Measurements from ENCODE around the gene PRDM12.
A peak's percentile ranks its signal among the peaks of the same experiment; 100 is the strongest.

PRDM12 gene

GRCh38 chr9:130635306-130635705 is 29.1 kb upstream of the PRDM12 start:
- no peak for DNase-seq
- no peak overlapping the region for H3K4me3 ChIP-seq (ENCODE audit: low read depth, low read length)
- H3K79me2 ChIP-seq (ENCODE audit: control insufficient read depth, insufficient read depth, low read length, poor library complexity): no peaks in the 10 kb centered on the region
- no peak overlapping the region for H4K12ac ChIP-seq (ENCODE audit: low read depth, low read length)
- no peak overlapping the region for H3K27ac ChIP-seq (ENCODE audit: low read depth, low read length)
- H3K36me3 ChIP-seq (ENCODE audit: control insufficient read depth in 1 of 2, insufficient read depth in 2 of 2, low read length in 2 of 2): peaks cover 70 to 74% of the 10 kb centered on the region in 2 experiments
- no peak overlapping the region for H2BK5ac ChIP-seq (ENCODE audit: low read depth, low read length, poor library complexity)
- no peak overlapping the region for H2AFZ ChIP-seq (ENCODE audit: insufficient read depth, low read length, poor library complexity)
- H2BK120ac ChIP-seq (ENCODE audit: insufficient read depth, low read length, poor library complexity): no peak overlapping the region
- no peak overlapping the region for H3K14ac ChIP-seq (ENCODE audit: low read length)
- H3K9ac ChIP-seq (ENCODE audit: low read length): no peak overlapping the region
- H3K18ac ChIP-seq (ENCODE audit: low read length): no peak overlapping the region
- H3K4me1 ChIP-seq (ENCODE audit: control insufficient read depth in 1 of 2, insufficient read depth in 2 of 2, low read length in 2 of 2): no peaks in the 10 kb centered on the region
- H3K23ac ChIP-seq (ENCODE audit: low read length): no peak overlapping the region
- WGBS (ENCODE audit: extremely low coverage, insufficient coverage, insufficient read length): no CpG with 5 or more reads among the region's 6 CpGs
- no peak overlapping the region for H3K4me2 ChIP-seq (ENCODE audit: low read length)
- no peaks in the 10 kb centered on the region for H3K27me3 ChIP-seq (ENCODE audit: insufficient read depth, low read length)
- no peaks in the 10 kb centered on the region for H3K79me1 ChIP-seq (ENCODE audit: low read length)
- no peak overlapping the region for H3K4ac ChIP-seq (ENCODE audit: low read depth, low read length)
- peaks cover 4% of the 10 kb centered on the region for H3K9me3 ChIP-seq (ENCODE audit: insufficient read depth, low read depth, low read length)
- no peak overlapping the region for H2BK12ac ChIP-seq (ENCODE audit: low read length)
- H4K91ac ChIP-seq (ENCODE audit: low read depth, low read length): no peak overlapping the region
- H4K8ac ChIP-seq (ENCODE audit: low read depth, low read length): no peak overlapping the region
- H2AK5ac ChIP-seq (ENCODE audit: low read length): no peak overlapping the region

GRCh38 chr9:130635721-130636647 is 28.4 kb upstream of the PRDM12 start:
- H4K91ac ChIP-seq (ENCODE audit: low read depth, low read length): no peak overlapping the region
- no peak overlapping the region for H3K18ac ChIP-seq (ENCODE audit: low read length)
- no peaks in the 10 kb centered on the region for H3K4me1 ChIP-seq (ENCODE audit: control insufficient read depth in 1 of 2, insufficient read depth in 2 of 2, low read length in 2 of 2)
- H2AK5ac ChIP-seq (ENCODE audit: low read length): no peak overlapping the region
- H3K4me2 ChIP-seq (ENCODE audit: low read length): no peak overlapping the region
- WGBS (ENCODE audit: extremely low coverage, insufficient coverage, insufficient read length): no CpG with 5 or more reads among the region's 33 CpGs
- no peak overlapping the region for H3K14ac ChIP-seq (ENCODE audit: low read length)
- H2BK5ac ChIP-seq (ENCODE audit: low read depth, low read length, poor library complexity): no peak overlapping the region
- no peak overlapping the region for H3K4ac ChIP-seq (ENCODE audit: low read depth, low read length)
- H2AFZ ChIP-seq (ENCODE audit: insufficient read depth, low read length, poor library complexity): no peak overlapping the region
- H3K4me3 ChIP-seq (ENCODE audit: low read depth, low read length): no peak overlapping the region
- H4K12ac ChIP-seq (ENCODE audit: low read depth, low read length): peak overlapping the region; percentile 46
- H3K27me3 ChIP-seq (ENCODE audit: insufficient read depth, low read length): no peaks in the 10 kb centered on the region
- no peak overlapping the region for H4K8ac ChIP-seq (ENCODE audit: low read depth, low read length)
- no peak overlapping the region for H2BK120ac ChIP-seq (ENCODE audit: insufficient read depth, low read length, poor library complexity)
- no peaks in the 10 kb centered on the region for H3K79me2 ChIP-seq (ENCODE audit: control insufficient read depth, insufficient read depth, low read length, poor library complexity)
- H3K9me3 ChIP-seq (ENCODE audit: insufficient read depth, low read depth, low read length): peaks cover 4% of the 10 kb centered on the region
- H2BK12ac ChIP-seq (ENCODE audit: low read length): no peak overlapping the region
- no peak overlapping the region for H3K27ac ChIP-seq (ENCODE audit: low read depth, low read length)
- no peaks in the 10 kb centered on the region for H3K79me1 ChIP-seq (ENCODE audit: low read length)
- no peak overlapping the region for H3K9ac ChIP-seq (ENCODE audit: low read length)
- H3K36me3 ChIP-seq (ENCODE audit: control insufficient read depth in 1 of 2, insufficient read depth in 2 of 2, low read length in 2 of 2): peaks cover 63 to 67% of the 10 kb centered on the region in 2 experiments
- no peak for DNase-seq
- H3K23ac ChIP-seq (ENCODE audit: low read length): no peak overlapping the region

GRCh38 chr9:130636648-130637020 is 27.8 kb upstream of the PRDM12 start:
- Histone ChIP-seq H3K27me3 (ENCODE audit: insufficient read depth, low read length) (no peaks in the 10 kb centered on the region), H3K4me1 (ENCODE audit: control insufficient read depth in 1 of 2, insufficient read depth in 2 of 2, low read length in 2 of 2) (no peaks in the 10 kb centered on the region), H2BK120ac (ENCODE audit: insufficient read depth, low read length, poor library complexity) (no peak overlapping the region), H2BK5ac (ENCODE audit: low read depth, low read length, poor library complexity) (no peak overlapping the region), H2AK5ac (ENCODE audit: low read length) (no peak overlapping the region), H4K91ac (ENCODE audit: low read depth, low read length) (no peak overlapping the region), H4K8ac (ENCODE audit: low read depth, low read length) (no peak overlapping the region), H3K79me1 (ENCODE audit: low read length) (no peaks in the 10 kb centered on the region), H4K12ac (ENCODE audit: low read depth, low read length) (no peak overlapping the region), H3K4me2 (ENCODE audit: low read length) (no peak overlapping the region), H3K27ac (ENCODE audit: low read depth, low read length) (no peak overlapping the region), H3K14ac (ENCODE audit: low read length) (no peak overlapping the region), H3K18ac (ENCODE audit: low read length) (no peak overlapping the region), H3K79me2 (ENCODE audit: control insufficient read depth, insufficient read depth, low read length, poor library complexity) (no peaks in the 10 kb centered on the region), H2AFZ (ENCODE audit: insufficient read depth, low read length, poor library complexity) (no peak overlapping the region), H3K4ac (ENCODE audit: low read depth, low read length) (no peak overlapping the region), H3K23ac (ENCODE audit: low read length) (no peak overlapping the region), H3K36me3 (ENCODE audit: control insufficient read depth in 1 of 2, insufficient read depth in 2 of 2, low read length in 2 of 2) (peaks cover 56 to 60% of the 10 kb centered on the region in 2 experiments), H3K4me3 (ENCODE audit: low read depth, low read length) (no peak overlapping the region), H3K9me3 (ENCODE audit: insufficient read depth, low read depth, low read length) (peaks cover 4% of the 10 kb centered on the region), H2BK12ac (ENCODE audit: low read length) (no peak overlapping the region), H3K9ac (ENCODE audit: low read length) (no peak overlapping the region)
- WGBS (ENCODE audit: extremely low coverage, insufficient coverage, insufficient read length): no CpG with 5 or more reads among the region's 9 CpGs
- DNase-seq: no peak

DNA sequence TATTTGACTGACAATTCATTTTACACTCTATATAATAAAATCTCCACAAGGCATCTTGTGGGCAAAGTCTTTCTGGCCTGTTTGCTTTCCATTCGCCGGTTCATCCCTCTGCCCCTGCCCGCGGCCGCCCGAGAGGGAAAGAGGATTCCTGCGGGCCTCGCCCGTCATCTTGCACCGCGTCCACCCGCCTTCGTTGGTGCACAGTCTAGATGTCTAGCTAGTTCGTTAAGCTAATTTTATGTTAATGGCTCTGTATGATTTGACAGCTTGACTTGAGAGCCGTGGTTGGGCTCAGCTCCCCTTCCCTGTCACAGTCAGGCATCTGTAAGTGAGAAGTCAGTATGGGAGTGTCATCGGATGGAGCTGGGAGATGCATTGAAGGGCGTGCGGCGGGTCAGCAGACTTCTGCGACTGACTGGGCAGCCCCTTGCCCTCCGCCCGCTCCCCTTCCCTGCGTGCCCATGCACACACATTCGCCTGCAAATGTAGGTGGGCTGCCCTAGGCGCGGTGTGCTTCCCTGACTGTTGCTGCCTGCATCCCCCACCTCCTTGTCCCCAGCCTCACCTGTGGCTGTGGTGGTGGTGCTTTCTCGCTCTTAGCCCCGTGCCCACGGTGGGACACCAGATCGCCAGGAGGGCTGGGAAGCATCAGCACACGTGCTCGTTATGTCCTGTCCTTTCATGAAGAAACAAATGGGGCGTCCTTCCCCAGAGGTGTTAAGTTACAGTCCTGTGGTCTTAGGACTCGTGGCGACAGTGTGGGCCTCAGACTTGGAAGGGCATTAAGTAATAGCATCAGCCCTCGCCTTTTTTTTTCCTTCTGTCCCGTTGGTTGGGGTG is 25.9 kb upstream of the PRDM12 start:
- Histone ChIP-seq H3K4me3 (ENCODE audit: low read depth, low read length) (no peak overlapping the region), H3K36me3 (ENCODE audit: control insufficient read depth in 1 of 2, insufficient read depth in 2 of 2, low read length in 2 of 2) (peaks cover 38 to 42% of the 10 kb centered on the region in 2 experiments)
- WGBS (ENCODE audit: extremely low coverage, insufficient coverage, insufficient read length): no CpG with 5 or more reads among the region's 37 CpGs

More for the DNA sequence above, 25.9 kb upstream of the PRDM12 start:
- Histone ChIP-seq H2AK5ac (ENCODE audit: low read length) (no peak overlapping the region), H3K79me2 (ENCODE audit: control insufficient read depth, insufficient read depth, low read length, poor library complexity) (no peaks in the 10 kb centered on the region), H4K8ac (ENCODE audit: low read depth, low read length) (no peak overlapping the region), H3K9me3 (ENCODE audit: insufficient read depth, low read depth, low read length) (peaks cover 4% of the 10 kb centered on the region), H3K4me1 (ENCODE audit: control insufficient read depth in 1 of 2, insufficient read depth in 2 of 2, low read length in 2 of 2) (no peaks in the 10 kb centered on the region), H3K79me1 (ENCODE audit: low read length) (no peaks in the 10 kb centered on the region), H3K18ac (ENCODE audit: low read length) (no peak overlapping the region), H2AFZ (ENCODE audit: insufficient read depth, low read length, poor library complexity) (no peak overlapping the region), H3K14ac (ENCODE audit: low read length) (no peak overlapping the region), H2BK12ac (ENCODE audit: low read length) (no peak overlapping the region), H2BK5ac (ENCODE audit: low read depth, low read length, poor library complexity) (no peak overlapping the region), H3K4ac (ENCODE audit: low read depth, low read length) (no peak overlapping the region), H3K23ac (ENCODE audit: low read length) (no peak overlapping the region), H3K9ac (ENCODE audit: low read length) (no peak overlapping the region), H4K12ac (ENCODE audit: low read depth, low read length) (no peak overlapping the region), H2BK120ac (ENCODE audit: insufficient read depth, low read length, poor library complexity) (no peak overlapping the region), H4K91ac (ENCODE audit: low read depth, low read length) (no peak overlapping the region), H3K27me3 (ENCODE audit: insufficient read depth, low read length) (no peaks in the 10 kb centered on the region), H3K4me2 (ENCODE audit: low read length) (no peak overlapping the region), H3K27ac (ENCODE audit: low read depth, low read length) (no peak overlapping the region)
- no peak for DNase-seq

Measured in trophoblast cell (in vitro differentiated cells and primary cell).